Lower lobe of right lung (tissue), 2 donors: ENCODE measurements around the gene ZFYVE27. TPM values are rescaled to one million over a fixed set of nuclear protein-coding genes. Genes with fewer than 3 reads are reported as not detected.

Experiments
- ATAC-seq, 2 donors: fragments of 200-7000 bp; cut with Tn5 transposase; one replicate each; pipeline ENCODE4 v1.9.1; 2020 to 2022; ENCODE audit warnings: mild to moderate bottlenecking in 2 of 2, moderate library complexity in 2 of 2
- DNase-seq: peaks from one replicate; pipeline ENCODE4 v3.0.0-alpha.2; 2020
- H3K27ac ChIP-seq: fragments of 200-600 bp; one replicate; pipeline ENCODE4 v1.8.0; 2022
- H3K27me3 ChIP-seq: fragments of 200-600 bp; one replicate; pipeline ENCODE4 v1.8.0; 2022; ENCODE audit warnings: low read depth
- H3K36me3 ChIP-seq: fragments of 200-600 bp; one replicate; pipeline ENCODE4 v1.8.0; 2022; ENCODE audit warnings: mild to moderate bottlenecking
- H3K4me1 ChIP-seq: fragments of 200-600 bp; one replicate; pipeline ENCODE4 v1.8.0; 2022
- H3K4me3 ChIP-seq: fragments of 200-600 bp; one replicate; pipeline ENCODE4 v1.8.0; 2022; ENCODE audit warnings: mild to moderate bottlenecking
- H3K9me3 ChIP-seq: fragments of 200-600 bp; one replicate; pipeline ENCODE4 v1.8.0; 2022
- CTCF ChIP-seq: fragments of 200-600 bp; IDR thresholded peaks from one replicate; pipeline ENCODE4 v1.8.0; 2022; ENCODE audit warnings: antibody characterized with exemption, mild to moderate bottlenecking
- intact Hi-C: fragments of 100-400 bp; cut with DNase I; formaldehyde crosslinking; loops from one replicate; pipeline ENCODE4 v1.11.0; 2022
- total RNA-seq: library from RNA; stranded (reverse); fragmentation: NEBNext Ultra II Directional; extraction: Animal tissue kit (Norgen Biotek cat#: 25700); gene quantifications from one replicate; pipeline ENCODE4 v1.2.1, GENCODE V29; 2021
- donor health status: DM: no; HTN: yes; CAD: no; lungs with severe emphysema.

Gene ZFYVE27
- total RNA-seq, 1 donor from 2014 or later, result 28.3 TPM

GRCh38 chr10:97810446-97810845, 73.5 kb downstream of the ZFYVE27 start:
- intact Hi-C loops, result no loop called here
- Histone ChIP-seq H3K27me3 (peaks cover 10% of the 10 kb centered on the region), H3K36me3 (no peaks in the 10 kb centered on the region), H3K9me3 (no peaks in the 10 kb centered on the region), H3K27ac (no peak overlapping the region), H3K4me3 (no peak overlapping the region), H3K4me1 (no peaks in the 10 kb centered on the region)
- no peak for ATAC-seq
- no peak for DNase-seq
- TF ChIP-seq CTCF, result no peak

Other genes with a start within 250 kb of the ZFYVE27 start
- gene MMS19, start 238.7 kb upstream of the ZFYVE27 start, total RNA-seq, result 65.5 TPM
- 37.7 TPM for gene UBTD1, start 238.2 kb upstream of the ZFYVE27 start, total RNA-seq
- 0.35 TPM for gene ANKRD2, start 164.3 kb upstream of the ZFYVE27 start, total RNA-seq
- gene HOGA1, start 152.7 kb upstream of the ZFYVE27 start, total RNA-seq, result 1.1 TPM
- not detected for gene C10orf62, start 147.4 kb upstream of the ZFYVE27 start, total RNA-seq
- 5.4 TPM for gene MORN4, start 103.6 kb upstream of the ZFYVE27 start, total RNA-seq
- gene PI4K2A, start 96.5 kb upstream of the ZFYVE27 start, total RNA-seq, result 29.7 TPM
- gene AVPI1, start 49.9 kb upstream of the ZFYVE27 start, total RNA-seq, result 22.6 TPM
- gene MARVELD1, start 23.4 kb upstream of the ZFYVE27 start, total RNA-seq, result 36.5 TPM
- 0.27 TPM for gene SFRP5, start 34.9 kb downstream of the ZFYVE27 start, total RNA-seq
- 1.0 TPM for gene GOLGA7B, start 112.7 kb downstream of the ZFYVE27 start, total RNA-seq